RPMI8226 (cell line): Measurements from ENCODE around the gene PEX12.
"Not testable (repeated sequence)": the region's sequence is repeated elsewhere in the genome, so short reads cannot be mapped to it uniquely, and the experiment has no call there.

Source experiments
- DNase-seq: peaks from one replicate; pipeline ENCODE4 v3.0.0-alpha.2; 2015

The PEX12 gene

DNA sequence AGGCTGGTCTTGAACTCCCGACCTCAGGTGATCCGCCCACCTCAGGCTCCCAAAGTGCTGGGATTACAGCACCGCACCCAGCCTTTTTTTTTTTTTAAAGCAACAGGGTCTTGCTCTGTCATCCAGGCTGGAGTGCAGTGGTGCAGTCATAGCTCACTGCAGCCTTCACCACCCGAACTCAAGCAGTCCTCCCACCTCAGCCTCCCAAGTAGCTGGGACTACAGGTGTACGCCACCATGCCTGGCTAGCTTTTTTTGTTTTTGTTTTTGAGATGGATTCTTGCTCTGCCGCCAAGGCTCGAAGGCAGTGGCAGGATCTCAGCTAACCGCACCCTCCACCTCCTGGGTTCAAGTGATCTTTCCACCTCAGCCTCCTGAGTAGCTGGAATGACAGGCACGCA lies 43.0 kb downstream of the PEX12 start:
- DNase-seq = not testable (repeated sequence)

- no peak for DNase-seq
Observed at GRCh38 chr17:35534576-35535093, 43.7 kb downstream of the PEX12 start.

GRCh38 chr17:35531160-35531559 lies 47.2 kb downstream of the PEX12 start:
- DNase-seq = no peak

DNA sequence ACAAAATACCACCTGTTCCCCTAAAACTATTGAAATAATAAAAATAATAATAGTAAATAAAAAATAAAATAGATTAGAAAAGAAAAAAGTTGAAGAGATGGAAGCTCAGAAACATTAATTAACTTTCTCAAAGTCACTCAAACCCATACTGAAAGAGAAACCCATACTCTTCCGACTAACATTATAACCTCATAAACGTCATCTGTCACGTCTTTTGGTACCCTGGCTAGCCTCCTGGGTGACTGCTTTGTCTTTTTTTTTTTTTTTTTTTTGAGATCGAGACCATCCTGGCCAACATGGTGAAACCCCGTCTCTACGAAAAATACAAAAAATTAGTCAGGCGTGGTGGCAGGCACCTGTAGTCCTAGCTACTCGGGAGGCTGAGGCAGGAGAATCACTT lies 48.5 kb downstream of the PEX12 start:
- no peak for DNase-seq

GRCh38 chr17:35529326-35529725 lies 49.0 kb downstream of the PEX12 start:
- not testable (repeated sequence) for DNase-seq
